ENCODE results near the gene TMEM209.
"Not testable (repeated sequence)": the region's sequence is repeated elsewhere in the genome, so short reads cannot be mapped to it uniquely, and the experiment has no call there.

TMEM209 gene

GRCh38 chr7:130160455-130160854 is 44.8 kb downstream of the TMEM209 start:
- FAIRE-seq, result no peak

GRCh38 chr7:130160023-130160422 is 45.2 kb downstream of the TMEM209 start:
- no peak for FAIRE-seq

GRCh38 chr7:130157700-130158099 is 47.5 kb downstream of the TMEM209 start:
- FAIRE-seq, result no peak

DNA sequence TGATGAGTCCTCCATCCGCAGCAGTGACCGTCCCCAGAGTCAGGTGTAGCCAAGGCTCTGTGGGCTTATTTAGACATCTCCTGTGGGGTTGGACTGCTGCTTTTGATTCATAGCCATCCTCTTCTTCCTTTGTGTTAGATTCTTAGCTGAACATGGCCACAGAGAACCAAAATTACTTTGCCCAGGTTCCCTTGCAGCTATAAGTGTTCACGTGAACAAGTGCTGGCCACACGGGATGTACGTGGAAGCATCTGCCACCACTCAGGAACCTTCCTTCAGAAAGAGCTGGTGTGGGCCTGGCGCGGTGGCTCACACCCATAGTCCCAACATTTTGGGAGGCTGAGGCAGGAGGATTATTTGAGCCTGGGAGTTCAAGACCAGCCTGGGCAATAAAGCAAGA is 49.1 kb downstream of the TMEM209 start:
- no peak for FAIRE-seq

DNA sequence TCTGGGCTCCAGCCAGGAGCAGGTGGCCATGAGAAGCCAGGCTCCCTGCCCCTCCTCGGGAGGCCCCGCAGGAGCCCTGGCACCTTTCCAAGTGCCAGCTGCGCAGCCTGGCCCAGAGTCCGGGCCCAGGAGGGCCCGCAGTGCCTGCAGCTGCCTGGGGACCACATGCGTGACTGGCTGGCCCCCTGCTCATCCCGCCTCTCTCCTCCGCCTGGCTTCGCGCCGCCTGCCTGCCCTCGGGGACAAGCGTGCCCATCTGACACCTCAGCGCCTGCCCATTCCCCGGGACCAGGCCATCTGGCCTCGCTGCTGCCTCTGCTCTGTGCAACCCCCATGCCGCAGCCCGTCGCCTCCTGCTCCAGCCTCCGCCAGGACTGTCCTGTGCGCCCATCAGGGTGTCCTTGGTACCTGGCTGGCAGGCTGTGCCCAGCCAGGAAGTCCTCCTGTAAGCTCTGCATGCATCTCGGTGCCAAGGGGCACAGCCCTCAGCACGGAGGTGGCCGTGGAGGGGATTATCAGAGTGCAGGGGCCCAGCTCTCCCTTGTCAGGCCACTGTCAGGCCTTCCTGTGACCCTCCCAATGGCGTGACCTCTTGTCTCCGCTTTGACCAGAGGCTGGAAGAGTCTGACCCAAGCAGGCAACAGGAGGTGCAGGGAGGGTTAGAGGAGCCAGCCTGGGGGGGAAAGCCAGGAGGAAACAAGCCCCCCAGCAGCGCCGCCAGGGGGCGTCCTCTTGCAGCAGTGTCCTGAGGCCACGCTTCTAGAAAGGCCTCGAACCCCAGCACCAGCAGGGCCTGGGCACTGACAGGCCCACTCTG is 50.5 kb downstream of the TMEM209 start:
- FAIRE-seq, result no peak

GRCh38 chr7:130154131-130154500 is 51.1 kb downstream of the TMEM209 start:
- FAIRE-seq, result no peak

- FAIRE-seq, result no peak
Measured at GRCh38 chr7:130153211-130153908, 51.8 kb downstream of the TMEM209 start.

GRCh38 chr7:130152493-130153210 is 52.6 kb downstream of the TMEM209 start:
- FAIRE-seq, result no peak

- FAIRE-seq, result no peak
Measured at GRCh38 chr7:130151591-130152492, 53.4 kb downstream of the TMEM209 start.

- FAIRE-seq, result no peak
Measured at GRCh38 chr7:130150587-130150986, 54.6 kb downstream of the TMEM209 start.

GRCh38 chr7:130149281-130150139 is 55.7 kb downstream of the TMEM209 start:
- no peak for FAIRE-seq

- FAIRE-seq, result no peak
Measured at GRCh38 chr7:130148561-130148960, 56.6 kb downstream of the TMEM209 start.

DNA sequence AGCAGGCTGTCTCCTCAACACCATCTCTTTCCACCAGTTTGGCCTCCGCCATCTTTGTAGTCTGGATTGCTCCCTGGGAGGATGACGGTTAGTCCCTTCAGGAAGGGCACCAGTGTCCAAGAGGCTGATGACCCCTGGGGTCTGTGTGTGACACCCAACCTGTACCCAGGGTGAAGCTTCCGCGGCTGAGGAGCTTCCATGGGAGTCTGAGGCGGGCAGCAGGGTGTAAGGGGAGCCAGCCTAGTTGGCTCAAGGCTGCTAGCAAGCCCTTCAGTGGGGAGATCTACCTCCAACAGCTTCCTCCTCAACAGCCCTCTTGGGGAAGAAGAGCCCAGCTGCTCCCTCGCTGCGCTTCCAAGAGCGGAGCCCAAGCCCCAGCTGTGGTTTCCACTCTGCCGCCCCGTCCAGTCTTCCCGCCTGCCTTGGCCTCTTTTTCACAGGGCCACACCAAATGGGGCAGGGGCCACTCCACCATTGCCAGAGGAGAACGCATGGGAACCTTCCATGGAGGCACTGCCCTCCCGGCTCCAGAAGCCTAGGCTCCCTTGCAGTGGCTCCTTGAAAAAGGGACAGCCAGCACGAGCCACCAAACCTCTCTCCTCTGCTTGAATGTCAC is 57.4 kb downstream of the TMEM209 start:
- FAIRE-seq, result no peak

- no peak for FAIRE-seq
Measured at GRCh38 chr7:130146693-130147405, 58.4 kb downstream of the TMEM209 start.

DNA sequence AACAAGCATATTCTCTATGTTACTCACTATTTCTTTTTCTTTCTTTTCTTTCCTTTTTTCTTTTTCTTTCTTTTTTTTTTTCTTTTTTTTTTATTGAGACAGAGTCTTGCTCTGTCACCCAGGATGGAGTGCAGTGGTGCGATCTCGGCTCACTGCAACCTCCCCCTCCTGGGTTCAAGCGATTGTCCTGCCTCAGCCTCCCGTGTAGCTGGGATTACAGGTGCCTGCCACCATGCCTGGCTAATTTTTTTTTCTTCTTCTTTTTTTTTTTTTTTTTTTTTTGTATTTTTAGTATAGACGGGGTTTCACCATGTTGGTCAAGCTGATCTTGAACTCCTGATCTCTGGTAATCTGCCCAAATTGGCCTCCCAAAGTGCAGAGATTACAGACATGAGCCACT is 59.1 kb downstream of the TMEM209 start:
- FAIRE-seq, result not testable (repeated sequence)

- no peak for FAIRE-seq
Measured at GRCh38 chr7:130145424-130146100, 59.6 kb downstream of the TMEM209 start.

DNA sequence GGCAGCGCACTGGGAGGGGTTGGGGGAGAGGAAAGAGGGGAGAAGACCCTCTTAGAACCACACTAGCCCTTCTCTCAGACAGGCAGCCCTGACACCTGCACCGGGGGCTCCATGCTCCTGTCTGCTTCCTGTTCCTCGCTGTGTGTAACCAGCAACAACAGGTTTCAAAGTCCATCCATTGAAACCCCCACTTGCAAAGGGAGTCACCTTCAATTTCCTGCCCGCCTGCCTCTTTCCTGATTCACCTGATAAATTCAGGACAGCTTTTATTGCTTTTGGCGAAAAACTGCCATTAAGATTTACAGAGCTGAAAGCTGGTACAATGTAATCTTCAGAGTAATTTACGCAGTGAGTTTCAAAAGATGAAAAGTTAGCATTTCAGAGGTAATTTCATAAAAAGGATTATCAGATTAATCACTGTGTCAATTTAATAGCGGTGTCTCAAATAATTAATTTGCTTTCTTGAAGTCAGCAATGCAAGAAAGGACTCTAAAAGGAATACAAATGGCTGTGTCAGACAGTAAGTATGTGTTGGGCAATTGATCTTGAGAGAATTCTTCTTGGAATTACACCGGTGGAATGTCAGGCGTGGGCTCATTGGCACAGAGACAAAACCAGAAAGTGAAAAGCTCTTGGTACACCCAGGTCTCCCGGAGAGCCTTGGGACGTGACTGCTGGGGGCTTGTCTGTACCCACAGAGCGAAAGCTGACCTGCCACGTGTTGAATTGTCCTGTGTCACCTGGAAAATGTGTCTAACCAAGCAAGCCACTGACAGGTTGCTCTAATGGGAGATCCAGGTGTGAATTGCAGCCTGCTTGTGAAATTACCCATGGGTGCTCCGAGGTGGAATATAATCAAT is 60.7 kb downstream of the TMEM209 start:
- no peak for FAIRE-seq

- FAIRE-seq, result no peak
Measured at GRCh38 chr7:130143986-130144311, 61.3 kb downstream of the TMEM209 start.

GRCh38 chr7:130143334-130143732 is 61.9 kb downstream of the TMEM209 start:
- no peak for FAIRE-seq
